ENCODE data around the gene PLCL2. TPM values are rescaled to one million over a fixed set of nuclear protein-coding genes. Genes with fewer than 3 reads are reported as not detected.

Gene PLCL2
- total and polyA plus RNA-seq, 9 donors: 12.6 to 54.2 (median 24.7) TPM

DNA sequence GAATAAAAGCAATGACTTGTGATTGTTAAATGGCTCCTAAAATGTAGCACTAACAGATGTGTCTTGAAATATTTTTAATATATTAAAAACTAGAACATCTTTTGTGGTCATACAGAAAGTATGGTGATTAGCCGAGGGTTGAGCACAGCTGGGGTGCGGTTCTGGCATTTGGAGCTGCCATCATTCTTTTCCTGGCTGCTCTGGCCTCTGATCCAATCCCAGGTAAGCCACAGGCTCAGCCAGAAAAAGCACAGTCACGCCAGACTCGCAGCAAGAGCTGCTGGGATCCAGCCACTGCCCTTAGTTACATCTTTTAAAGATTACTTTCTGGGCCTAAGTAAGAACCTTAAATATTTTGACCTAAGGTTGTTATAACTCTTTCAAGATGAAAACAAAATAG, 196.8 kb downstream of the PLCL2 start:
- intact Hi-C loops (cut with DNase I): no loop called here

GRCh38 chr3:17087509-17087908, 202.8 kb downstream of the PLCL2 start:
- 97 to 99% (median 98%) methylated on average over 4 of the region's 4 CpGs for WGBS, 3 donors
- Histone ChIP-seq H3K36me3 (no peaks in the 10 kb centered on the region), H3K27me3 (no peaks in the 10 kb centered on the region), H3K27ac (no peak overlapping the region), H3K4me3 (no peak overlapping the region), H3K9me3 (no peaks in the 10 kb centered on the region), H3K4me1 (ENCODE audit: insufficient read depth) (peaks cover 4% of the 10 kb centered on the region)
- no peak for TF ChIP-seq EP300 (IDR thresholded peaks at IDR 0.05)
- TF ChIP-seq POLR2A (IDR thresholded peaks at IDR 0.05): no peak
- TF ChIP-seq, protein P1, sequence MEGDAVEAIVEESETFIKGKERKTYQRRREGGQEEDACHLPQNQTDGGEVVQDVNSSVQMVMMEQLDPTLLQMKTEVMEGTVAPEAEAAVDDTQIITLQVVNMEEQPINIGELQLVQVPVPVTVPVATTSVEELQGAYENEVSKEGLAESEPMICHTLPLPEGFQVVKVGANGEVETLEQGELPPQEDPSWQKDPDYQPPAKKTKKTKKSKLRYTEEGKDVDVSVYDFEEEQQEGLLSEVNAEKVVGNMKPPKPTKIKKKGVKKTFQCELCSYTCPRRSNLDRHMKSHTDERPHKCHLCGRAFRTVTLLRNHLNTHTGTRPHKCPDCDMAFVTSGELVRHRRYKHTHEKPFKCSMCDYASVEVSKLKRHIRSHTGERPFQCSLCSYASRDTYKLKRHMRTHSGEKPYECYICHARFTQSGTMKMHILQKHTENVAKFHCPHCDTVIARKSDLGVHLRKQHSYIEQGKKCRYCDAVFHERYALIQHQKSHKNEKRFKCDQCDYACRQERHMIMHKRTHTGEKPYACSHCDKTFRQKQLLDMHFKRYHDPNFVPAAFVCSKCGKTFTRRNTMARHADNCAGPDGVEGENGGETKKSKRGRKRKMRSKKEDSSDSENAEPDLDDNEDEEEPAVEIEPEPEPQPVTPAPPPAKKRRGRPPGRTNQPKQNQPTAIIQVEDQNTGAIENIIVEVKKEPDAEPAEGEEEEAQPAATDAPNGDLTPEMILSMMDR (IDR thresholded peaks at IDR 0.05): no peak
- DNase-seq: no peak
- intact Hi-C loops (cut with DNase I): no loop called here

More for the DNA sequence above, 196.8 kb downstream of the PLCL2 start:
- H3K4me1 ChIP-seq (ENCODE audit: insufficient read depth): no peaks in the 10 kb centered on the region
- H3K27ac ChIP-seq: no peak overlapping the region
- no peak for TF ChIP-seq EP300 (IDR thresholded peaks at IDR 0.05)
- TF ChIP-seq, protein P1 (IDR thresholded peaks at IDR 0.05): no peak
- TF ChIP-seq POLR2A (IDR thresholded peaks at IDR 0.05): no peak
- no peak for DNase-seq
- no peaks in the 10 kb centered on the region for H3K36me3 ChIP-seq
- 28 to 44% (median 28%) methylated on average over 4 of the region's 4 CpGs for WGBS, 3 donors
- no peak overlapping the region for H3K4me3 ChIP-seq
- H3K9me3 ChIP-seq: no peaks in the 10 kb centered on the region
- no peaks in the 10 kb centered on the region for H3K27me3 ChIP-seq

- intact Hi-C loops (cut with DNase I): no loop called here
- no peak overlapping the region for H3K27ac ChIP-seq
Measured at GRCh38 chr3:17088017-17088416, 203.3 kb downstream of the PLCL2 start.

GRCh38 chr3:17088602-17089313, 204.0 kb downstream of the PLCL2 start:
- Histone ChIP-seq H3K4me1 (ENCODE audit: insufficient read depth) (peaks cover 4% of the 10 kb centered on the region), H3K4me3 (no peak overlapping the region), H3K27ac (no peak overlapping the region), H3K9me3 (no peaks in the 10 kb centered on the region), H3K27me3 (no peaks in the 10 kb centered on the region), H3K36me3 (no peaks in the 10 kb centered on the region)
- DNase-seq: no peak
- TF ChIP-seq, protein P1 (IDR thresholded peaks at IDR 0.05): no peak
- no peak for TF ChIP-seq EP300 (IDR thresholded peaks at IDR 0.05)
- WGBS, 3 donors: 86 to 92% (median 88%) methylated on average over 6 of the region's 6 CpGs
- intact Hi-C loops (cut with DNase I): no loop called here

More at GRCh38 chr3:17088017-17088416, 203.3 kb downstream of the PLCL2 start:
- Histone ChIP-seq H3K4me1 (ENCODE audit: insufficient read depth) (peaks cover 4% of the 10 kb centered on the region), H3K4me3 (no peak overlapping the region), H3K36me3 (no peaks in the 10 kb centered on the region), H3K27me3 (no peaks in the 10 kb centered on the region), H3K9me3 (no peaks in the 10 kb centered on the region)
- 77 to 95% (median 89%) methylated on average over 3 of the region's 3 CpGs for WGBS, 3 donors
- no peak for DNase-seq
- no peak for TF ChIP-seq POLR2A (IDR thresholded peaks at IDR 0.05)
- TF ChIP-seq EP300 (IDR thresholded peaks at IDR 0.05): no peak
- TF ChIP-seq, protein P1 (IDR thresholded peaks at IDR 0.05): no peak

Measured in ovary (tissue), 9 donors.